ENCODE measurements around the gene ZNF445.
A peak's percentile ranks its signal among the peaks of the same experiment; 100 is the strongest.
"Not testable (repeated sequence)": the region's sequence is repeated elsewhere in the genome, so short reads cannot be mapped to it uniquely, and the experiment has no call there.

The ZNF445 gene

GRCh38 chr3:44477312-44478030 is at the start of gene ZNF445:
ZNF445 (minus strand) TSS chr3:44477670; CDS start chr3:44455549, 22,121 bp downstream.
- peak; percentile 45 to 58 for DNase-seq (ENCODE audit: low read depth in 2 of 2, low spot score in 1 of 2)

- no peak for DNase-seq (ENCODE audit: low read depth in 2 of 2, low spot score in 1 of 2)
Observed at GRCh38 chr3:44525060-44525459, 47.6 kb upstream of the ZNF445 start.

GRCh38 chr3:44522494-44522933 is 45.0 kb upstream of the ZNF445 start:
- DNase-seq (ENCODE audit: low read depth in 2 of 2, low spot score in 1 of 2), result no peak

- no peak for DNase-seq (ENCODE audit: low read depth in 2 of 2, low spot score in 1 of 2)
Observed at GRCh38 chr3:44521721-44522120, 44.3 kb upstream of the ZNF445 start.

GRCh38 chr3:44518782-44519156 is 41.3 kb upstream of the ZNF445 start:
- DNase-seq (ENCODE audit: low read depth in 2 of 2, low spot score in 1 of 2), result no peak

- no peak for DNase-seq (ENCODE audit: low read depth in 2 of 2, low spot score in 1 of 2)
Observed at GRCh38 chr3:44516230-44516629, 38.8 kb upstream of the ZNF445 start.

- no peak for DNase-seq (ENCODE audit: low read depth in 2 of 2, low spot score in 1 of 2)
Observed at GRCh38 chr3:44513513-44513912, 36.0 kb upstream of the ZNF445 start.

GRCh38 chr3:44511238-44511566 is 33.7 kb upstream of the ZNF445 start:
- no peak for DNase-seq (ENCODE audit: low read depth in 2 of 2, low spot score in 1 of 2)

- no peak for DNase-seq (ENCODE audit: low read depth in 2 of 2, low spot score in 1 of 2)
Observed at GRCh38 chr3:44510000-44510368, 32.5 kb upstream of the ZNF445 start.

- no peak for DNase-seq (ENCODE audit: low read depth in 2 of 2, low spot score in 1 of 2)
Observed at GRCh38 chr3:44509393-44509921, 32.0 kb upstream of the ZNF445 start.

- no peak for DNase-seq (ENCODE audit: low read depth in 2 of 2, low spot score in 1 of 2)
Observed at GRCh38 chr3:44506961-44507360, 29.5 kb upstream of the ZNF445 start.

- DNase-seq (ENCODE audit: low read depth in 2 of 2, low spot score in 1 of 2), result no peak
Observed at GRCh38 chr3:44506556-44506955, 29.1 kb upstream of the ZNF445 start.

- no peak for DNase-seq (ENCODE audit: low read depth in 2 of 2, low spot score in 1 of 2)
Observed at GRCh38 chr3:44504566-44504965, 27.1 kb upstream of the ZNF445 start.

- DNase-seq (ENCODE audit: low read depth in 2 of 2, low spot score in 1 of 2), result not testable (repeated sequence)
Observed at GRCh38 chr3:44503178-44503577, 25.7 kb upstream of the ZNF445 start.

GRCh38 chr3:44501971-44502370 is 24.5 kb upstream of the ZNF445 start:
- no peak for DNase-seq (ENCODE audit: low read depth in 2 of 2, low spot score in 1 of 2)

GRCh38 chr3:44499899-44500168 is 22.4 kb upstream of the ZNF445 start:
- not testable (repeated sequence) for DNase-seq (ENCODE audit: low read depth in 2 of 2, low spot score in 1 of 2)

- no peak for DNase-seq (ENCODE audit: low read depth in 2 of 2, low spot score in 1 of 2)
Observed at GRCh38 chr3:44499149-44499898, 21.9 kb upstream of the ZNF445 start.

- no peak for DNase-seq (ENCODE audit: low read depth in 2 of 2, low spot score in 1 of 2)
Observed at GRCh38 chr3:44495636-44496415, 18.4 kb upstream of the ZNF445 start.

- DNase-seq (ENCODE audit: low read depth in 2 of 2, low spot score in 1 of 2), result no peak
Observed at GRCh38 chr3:44492496-44492895, 15.0 kb upstream of the ZNF445 start.

- DNase-seq (ENCODE audit: low read depth in 2 of 2, low spot score in 1 of 2), result no peak
Observed at GRCh38 chr3:44482721-44483120, 5.3 kb upstream of the ZNF445 start.

GRCh38 chr3:44478606-44479094 is 1.2 kb upstream of the ZNF445 start:
- DNase-seq (ENCODE audit: low read depth in 2 of 2, low spot score in 1 of 2), result no peak

- no peak for DNase-seq (ENCODE audit: low read depth in 2 of 2, low spot score in 1 of 2)
Observed at GRCh38 chr3:44478055-44478468, 592 bp upstream of the ZNF445 start.

Data from stimulated activated CD8-positive, alpha-beta memory T cell treated with anti-CD3 and anti-CD28 coated beads, Interleukin-4, amount 100 ng/mL, for 4 hours (primary cell).